Activated B cell treated with CpG ODN at 0.5 μM for 24 hours (primary cell): Measurements from ENCODE around the gene CLK2. TPM values are rescaled to one million over a fixed set of nuclear protein-coding genes. Genes with fewer than 3 reads are reported as not detected.

ENCODE experiments used
- ATAC-seq: fragments of 200-7000 bp; cut with Tn5 transposase; one replicate; pipeline ENCODE4 v1.10.0; 2021; ENCODE audit warnings: low read depth, mild to moderate bottlenecking, moderate library complexity
- CTCF ChIA-PET: fragments of 350-600 bp; sonication (Branson Sonifier 250); formaldehyde crosslinking; loops from one replicate; lab custom pipeline; 2021; ENCODE audit warnings: antibody characterized with exemption; lab: Charles Lee
- POLR2A ChIA-PET: fragments of 350-600 bp; sonication (Branson Sonifier 250); formaldehyde crosslinking; loops from one replicate; lab custom pipeline; 2021; ENCODE audit warnings: antibody characterized with exemption; lab: Charles Lee
- DNase-seq: peaks from one replicate; pipeline ENCODE4 v3.0.0; 2022
- H3K27ac Mint-ChIP-seq: one replicate; pipeline ENCODE4 v1.8.0; 2020; ENCODE audit warnings: mixed read lengths
- H3K27me3 Mint-ChIP-seq: one replicate; pipeline ENCODE4 v1.8.0; 2021; ENCODE audit warnings: mixed read lengths
- H3K36me3 Mint-ChIP-seq: one replicate; pipeline ENCODE4 v1.8.0; 2021; ENCODE audit warnings: low read depth, mixed read lengths
- H3K4me1 Mint-ChIP-seq: one replicate; pipeline ENCODE4 v1.8.0; 2021; ENCODE audit warnings: mixed read lengths
- H3K4me3 Mint-ChIP-seq: one replicate; pipeline ENCODE4 v1.8.0; 2020; ENCODE audit warnings: mild to moderate bottlenecking, mixed read lengths
- H3K9me3 Mint-ChIP-seq: one replicate; pipeline ENCODE4 v1.8.0; 2020; ENCODE audit warnings: mixed read lengths
- CTCF ChIP-seq: fragments of 200-600 bp; IDR thresholded peaks from one replicate; pipeline ENCODE4 v1.8.0; 2022; ENCODE audit warnings: antibody characterized with exemption, mild to moderate bottlenecking
- intact Hi-C: fragments of 100-400 bp; cut with micrococcal nuclease; formaldehyde crosslinking; loops from one replicate; pipeline ENCODE4 v1.15.1; 2024
- total RNA-seq: library from RNA; stranded (reverse); gene quantifications from 2 replicates; pipeline ENCODE4 v1.2.3, GENCODE V29; 2022

CLK2 gene
- total RNA-seq, 1 donor from 2014 or later = 112 TPM

- TF ChIP-seq CTCF = no peak
- Mint-ChIP-seq H3K4me3 (peak overlapping the region; percentile 74), H3K4me1 (peaks cover 35% of the 10 kb centered on the region), H3K27me3 (no peaks in the 10 kb centered on the region), H3K9me3 (no peaks in the 10 kb centered on the region), H3K27ac (no peak overlapping the region), H3K36me3 (peaks cover 31% of the 10 kb centered on the region)
- intact Hi-C loops = loop anchor here (5.0 kb wide), 2 partner anchors 128 to 233 kb away; no protein-coding TSS in a partner anchor
- ChIA-PET CTCF (interaction anchor here (1.5 to 5.9 kb wide), 3 partner anchors 12 to 113 kb away, joined by 4 to 79 read pairs (median 6); partner anchors contain the start of genes FDPS and THBS3), POLR2A (interaction anchor here (0.7 to 3.4 kb wide), 6 partner anchors 9 to 65 kb away, joined by 3 to 12 read pairs (median 6); partner anchors contain the start of genes CLK2, ENTREP3, FDPS and SCAMP3)
- DNase-seq (no peak), ATAC-seq (no peak)
Observed at GRCh38 chr1:155320252-155320651, 46.9 kb upstream of the CLK2 start.

- H3K4me3 Mint-ChIP-seq = no peak overlapping the region
- POLR2A ChIA-PET = interaction anchor here (1.5 to 2.1 kb wide), 2 partner anchors 9 to 12 kb away, joined by 5 to 12 read pairs; partner anchors contain the start of gene FDPS
- intact Hi-C loops = no loop called here
- H3K27ac Mint-ChIP-seq = no peak overlapping the region
- TF ChIP-seq CTCF = no peak
- H3K4me1 Mint-ChIP-seq = peaks cover 35% of the 10 kb centered on the region
- DNase-seq (no peak), ATAC-seq (no peak)
- no peaks in the 10 kb centered on the region for H3K9me3 Mint-ChIP-seq
- H3K36me3 Mint-ChIP-seq = peaks cover 37% of the 10 kb centered on the region
- CTCF ChIA-PET = interaction anchor here (1.5 to 5.9 kb wide), 3 partner anchors 11 to 112 kb away, joined by 4 to 79 read pairs (median 6); partner anchors contain the start of genes FDPS and THBS3
- H3K27me3 Mint-ChIP-seq = no peaks in the 10 kb centered on the region
Observed at GRCh38 chr1:155319536-155319935, 46.2 kb upstream of the CLK2 start.

GRCh38 chr1:155318082-155318481 lies 44.8 kb upstream of the CLK2 start:
- no peak for ATAC-seq
- CTCF ChIA-PET = interaction anchor here (1.3 kb wide), 1 partner anchor 185 kb away, joined by 3 read pairs; no protein-coding TSS in a partner anchor

GRCh38 chr1:155316922-155317321 lies 43.6 kb upstream of the CLK2 start:
- POLR2A ChIA-PET = interaction anchor here (0.6 to 1.0 kb wide), 3 partner anchors 36 to 461 kb away, joined by 4 to 6 read pairs (median 5); partner anchors contain the start of gene CLK2
- H3K4me3 Mint-ChIP-seq = no peak overlapping the region
- intact Hi-C loops = no loop called here

More at GRCh38 chr1:155318082-155318481, 44.8 kb upstream of the CLK2 start:
- intact Hi-C loops = no loop called here
- H3K27ac Mint-ChIP-seq = no peak overlapping the region
- H3K4me1 Mint-ChIP-seq = peaks cover 35% of the 10 kb centered on the region
- no peak overlapping the region for H3K4me3 Mint-ChIP-seq
- no peak for DNase-seq
- no peaks in the 10 kb centered on the region for H3K9me3 Mint-ChIP-seq
- POLR2A ChIA-PET = interaction anchor here (0.6 kb wide), 1 partner anchor 66 kb away, joined by 3 read pairs; no protein-coding TSS in a partner anchor
- no peak for TF ChIP-seq CTCF
- peaks cover 43% of the 10 kb centered on the region for H3K36me3 Mint-ChIP-seq
- H3K27me3 Mint-ChIP-seq = no peaks in the 10 kb centered on the region

More at GRCh38 chr1:155316922-155317321, 43.6 kb upstream of the CLK2 start:
- no peak overlapping the region for H3K27ac Mint-ChIP-seq
- no peak for TF ChIP-seq CTCF
- no peaks in the 10 kb centered on the region for H3K27me3 Mint-ChIP-seq
- H3K9me3 Mint-ChIP-seq = no peaks in the 10 kb centered on the region
- CTCF ChIA-PET = no interaction called here
- DNase-seq = no peak
- ATAC-seq = no peak
- peaks cover 54% of the 10 kb centered on the region for H3K36me3 Mint-ChIP-seq
- peaks cover 28% of the 10 kb centered on the region for H3K4me1 Mint-ChIP-seq
